ENCODE results near the gene SMIM30. TPM values are rescaled to one million over a fixed set of nuclear protein-coding genes. Genes with fewer than 3 reads are reported as not detected.

SMIM30 gene
- total and polyA plus RNA-seq, 4 donors, result 9.7 to 32.9 (median 19.8) TPM

- DNase-seq (ENCODE audit: low spot score), result no peak
- Histone ChIP-seq H3K9ac (ENCODE audit: low read depth in 1 of 2, low read length in 2 of 2) (no peak overlapping the region), H3K4me1 (ENCODE audit: control insufficient read depth in 4 of 4, insufficient read depth in 4 of 4, low read length in 3 of 4) (no peaks in the 10 kb centered on the region), H3K4me3 (ENCODE audit: low read depth in 1 of 3, low read length in 3 of 3) (no peak overlapping the region), H3K36me3 (ENCODE audit: control insufficient read depth in 4 of 4, insufficient read depth in 3 of 4, low read depth in 1 of 4, low read length in 3 of 4) (no peaks in the 10 kb centered on the region), H3K9me3 (ENCODE audit: control insufficient read depth in 4 of 4, low read length in 3 of 4) (no peaks in the 10 kb centered on the region), H3K27me3 (ENCODE audit: control insufficient read depth in 4 of 4, insufficient read depth in 4 of 4, low read length in 3 of 4) (peaks cover 0 to 2% (median 0%) of the 10 kb centered on the region in 4 donors), H3K27ac (ENCODE audit: low read depth in 1 of 2, low read length in 2 of 2) (no peak overlapping the region)
- TF ChIP-seq HNF4G (IDR thresholded peaks at IDR 0.05), result no peak
- no peak for TF ChIP-seq GABPA (IDR thresholded peaks at IDR 0.05 in 1 of 2, conservative IDR thresholded peaks at IDR 0.05 in 1 of 2)
- TF ChIP-seq, protein P1, sequence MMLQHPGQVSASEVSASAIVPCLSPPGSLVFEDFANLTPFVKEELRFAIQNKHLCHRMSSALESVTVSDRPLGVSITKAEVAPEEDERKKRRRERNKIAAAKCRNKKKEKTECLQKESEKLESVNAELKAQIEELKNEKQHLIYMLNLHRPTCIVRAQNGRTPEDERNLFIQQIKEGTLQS (IDR thresholded peaks at IDR 0.05), result no peak
- TF ChIP-seq NR2F2 (IDR thresholded peaks at IDR 0.05), result no peak
- TF ChIP-seq RXRA (IDR thresholded peaks at IDR 0.05), result no peak
- TF ChIP-seq, protein P2, sequence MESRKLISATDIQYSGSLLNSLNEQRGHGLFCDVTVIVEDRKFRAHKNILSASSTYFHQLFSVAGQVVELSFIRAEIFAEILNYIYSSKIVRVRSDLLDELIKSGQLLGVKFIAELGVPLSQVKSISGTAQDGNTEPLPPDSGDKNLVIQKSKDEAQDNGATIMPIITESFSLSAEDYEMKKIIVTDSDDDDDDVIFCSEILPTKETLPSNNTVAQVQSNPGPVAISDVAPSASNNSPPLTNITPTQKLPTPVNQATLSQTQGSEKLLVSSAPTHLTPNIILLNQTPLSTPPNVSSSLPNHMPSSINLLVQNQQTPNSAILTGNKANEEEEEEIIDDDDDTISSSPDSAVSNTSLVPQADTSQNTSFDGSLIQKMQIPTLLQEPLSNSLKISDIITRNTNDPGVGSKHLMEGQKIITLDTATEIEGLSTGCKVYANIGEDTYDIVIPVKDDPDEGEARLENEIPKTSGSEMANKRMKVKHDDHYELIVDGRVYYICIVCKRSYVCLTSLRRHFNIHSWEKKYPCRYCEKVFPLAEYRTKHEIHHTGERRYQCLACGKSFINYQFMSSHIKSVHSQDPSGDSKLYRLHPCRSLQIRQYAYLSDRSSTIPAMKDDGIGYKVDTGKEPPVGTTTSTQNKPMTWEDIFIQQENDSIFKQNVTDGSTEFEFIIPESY (IDR thresholded peaks at IDR 0.05), result no peak
- TF ChIP-seq SP1 (IDR thresholded peaks at IDR 0.05), result no peak
- TF ChIP-seq REST (IDR thresholded peaks at IDR 0.05), result no peak
- TF ChIP-seq FOXA2 (IDR thresholded peaks at IDR 0.05), result no peak
- TF ChIP-seq JUND (IDR thresholded peaks at IDR 0.05), result no peak
- no peak for TF ChIP-seq TAF1 (conservative IDR thresholded peaks at IDR 0.05)
- TF ChIP-seq, protein P3, sequence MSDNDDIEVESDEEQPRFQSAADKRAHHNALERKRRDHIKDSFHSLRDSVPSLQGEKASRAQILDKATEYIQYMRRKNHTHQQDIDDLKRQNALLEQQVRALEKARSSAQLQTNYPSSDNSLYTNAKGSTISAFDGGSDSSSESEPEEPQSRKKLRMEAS (IDR thresholded peaks at IDR 0.05), result no peak
- no peak for TF ChIP-seq EGR1 (IDR thresholded peaks at IDR 0.05; ENCODE audit: low read depth in 2 of 2)
- TF ChIP-seq FOXA1 (IDR thresholded peaks at IDR 0.05), result no peak
- no peak for TF ChIP-seq RAD21 (IDR thresholded peaks at IDR 0.05)
- 12% methylated on average over 1 of the region's 1 CpG for WGBS
Measured at GRCh38 chr7:113071465-113071864, 46.9 kb downstream of the SMIM30 start.

Other genes with a start within 250 kb of the SMIM30 start
- gene GPR85, start 31.7 kb downstream of the SMIM30 start, total RNA-seq, result 1 to 10 TPM in 1 of 2 donors, under 1 TPM in 1; 0.59 to 1.7 TPM
- gene GPR85, start 31.7 kb downstream of the SMIM30 start, polyA plus RNA-seq, result under 1 TPM; 0.13 to 0.25 TPM